H1 (cell line): ENCODE results near the gene TMEM254. TPM values are rescaled to one million over a fixed set of nuclear protein-coding genes. Genes with fewer than 3 reads are reported as not detected.

Experiments
- BRCA1 ChIP-seq: IDR thresholded peaks from 2 replicates; pipeline ENCODE4 v1.6.1; 2012; ENCODE audit warnings: low read depth, low read length, improper control_type of control experiment
- CHD7 ChIP-seq: fragments of 300-600 bp; sonication (generic); IDR thresholded peaks from 2 replicates; pipeline ENCODE4 v1.7.1; 2012; ENCODE audit warnings: low read length, moderate library complexity, mild to moderate bottlenecking, inconsistent platforms; ENCODE audit not compliant: insufficient replicate concordance
- polyA plus RNA-seq, 7 experiments: library from polyadenylated mRNA; depleted of rRNA in 3 of 7; stranded (reverse) in 5 of 7; unstranded in 2 of 7; fragments of >200 nt in 5 of 7; fragments of 200-250 nt in 2 of 7; gene quantifications; 1 replicate in 5 of 7; 2 replicates in 1 of 7; 4 replicates in 1 of 7; pipeline versions ENCODE4 v1.2.1 to v1.2.3, GENCODE V29; 2011 to 2013; ENCODE audit warnings: missing spikeins in 2 of 7, mixed read lengths in 2 of 7
- total RNA-seq: library from RNA; stranded (reverse); fragmentation: NEBNext Ultra II Directional; extraction: Animal tissue kit (Norgen Biotek cat#: 25700); gene quantifications from 2 replicates; pipeline ENCODE4 v1.2.1, GENCODE V29; 2021

Gene TMEM254
- total and polyA plus RNA-seq, 2 of the 8 experiments (the other 6 are each of a cell fraction or from before 2014, with no cell fraction given) = 26.9 to 61.2 TPM

GRCh38 chr10:80066809-80067208 lies 11.7 kb upstream of the TMEM254 start (continued):
- TF ChIP-seq CHD7 (no peak), BRCA1 (no peak)
